H1 (cell line): Measurements from ENCODE around the gene NDNF. TPM values are rescaled to one million over a fixed set of nuclear protein-coding genes. Genes with fewer than 3 reads are reported as not detected.

Experiments
- CTCF ChIA-PET: fragments of 300-600 bp; sonication (Branson Sonifier 250); formaldehyde crosslinking; loops from one replicate; lab custom pipeline; 2021; ENCODE audit not compliant: partially characterized antibody; lab: Charles Lee
- POLR2A ChIA-PET: fragments of 300-600 bp; sonication (Branson Sonifier 250); formaldehyde crosslinking; loops from one replicate; lab custom pipeline; 2021; ENCODE audit warnings: inconsistent platforms; ENCODE audit not compliant: partially characterized antibody; lab: Charles Lee
- DNase-seq, 2 experiments: peaks; one replicate each; pipeline versions ENCODE4 v3.0.0 to v3.0.0-alpha.2; 2010 to 2022; ENCODE audit warnings: low spot score in 2 of 2, low read depth in 1 of 2, mixed read lengths in 1 of 2
- FAIRE-seq: peaks from 2 replicates; lab custom pipeline; 2011; peaks lifted over from hg19 to GRCh38; lab: Jason Lieb, UNC
- H2AFZ ChIP-seq: 2 replicates; pipeline ENCODE4 v1.8.1; 2012; ENCODE audit warnings: low read length, inconsistent platforms
- H2AK5ac ChIP-seq: 2 replicates; pipeline ENCODE4 v1.6.1; 2013; ENCODE audit warnings: low read depth, low read length
- H2BK120ac ChIP-seq: replicated peaks from 2 replicates; pipeline ENCODE3; 2013; ENCODE audit warnings: low read depth, low read length, inconsistent platforms
- H2BK12ac ChIP-seq: 2 replicates; pipeline ENCODE4 v1.6.1; 2013; ENCODE audit warnings: low read depth, low read length
- H2BK15ac ChIP-seq: 2 replicates; pipeline ENCODE4 v1.6.1; 2013; ENCODE audit warnings: low read length
- H2BK20ac ChIP-seq: 2 replicates; pipeline ENCODE4 v1.6.1; 2013; ENCODE audit warnings: low read length
- H2BK5ac ChIP-seq: 2 replicates; pipeline ENCODE4 v1.6.1; 2013; ENCODE audit warnings: low read depth, low read length
- H3K14ac ChIP-seq: 2 replicates; pipeline ENCODE4 v1.6.1; 2013; ENCODE audit warnings: inconsistent platforms; ENCODE audit not compliant: insufficient read length
- H3K18ac ChIP-seq: 2 replicates; pipeline ENCODE4 v1.6.1; 2013; ENCODE audit warnings: low read length; ENCODE audit errors: extremely low read depth
- H3K23ac ChIP-seq: 2 replicates; pipeline ENCODE4 v1.6.1; 2013; ENCODE audit warnings: inconsistent platforms; ENCODE audit not compliant: insufficient read length
- H3K23me2 ChIP-seq: 2 replicates; pipeline ENCODE4 v1.6.1; 2013; ENCODE audit warnings: low read depth, low read length
- H3K27ac ChIP-seq: 2 replicates; pipeline ENCODE4 v1.6.1; 2011; ENCODE audit warnings: low read depth, low read length, inconsistent platforms
- H3K27me3 ChIP-seq, 4 experiments: replicated peaks in 1 of 4; 1 replicate in 1 of 4; 2 replicates in 3 of 4; pipeline versions ENCODE4 v1.6.1 to v1.8.1; 2011 to 2013; ENCODE audit warnings: low read length in 3 of 4, mild to moderate bottlenecking in 3 of 4, inconsistent platforms in 2 of 4, mixed read lengths in 2 of 4, moderate library complexity in 1 of 4; ENCODE audit not compliant: control insufficient read depth in 3 of 4, insufficient read depth in 3 of 4; ENCODE audit errors: extremely low read depth in 1 of 4
- H3K36me3 ChIP-seq, 4 experiments: 2 replicates each; pipeline versions ENCODE4 v1.6.1 to v1.8.1; 2011 to 2013; ENCODE audit warnings: mild to moderate bottlenecking in 4 of 4, low read length in 3 of 4, moderate library complexity in 2 of 4, control low read depth in 1 of 4, inconsistent platforms in 1 of 4; ENCODE audit not compliant: insufficient read depth in 4 of 4, control insufficient read depth in 2 of 4
- H3K4ac ChIP-seq: replicated peaks from 2 replicates; pipeline ENCODE3; 2013; ENCODE audit warnings: low read length, low read depth, mixed read lengths, inconsistent platforms; ENCODE audit not compliant: insufficient read length
- H3K4me1 ChIP-seq, 4 experiments: replicated peaks in 1 of 4; 1 replicate in 1 of 4; 2 replicates in 3 of 4; pipeline versions ENCODE4 v1.6.1 to v1.8.1; 2011 to 2013; ENCODE audit warnings: low read length in 3 of 4, inconsistent platforms in 2 of 4, mixed read lengths in 1 of 4; ENCODE audit not compliant: insufficient read depth in 4 of 4, control insufficient read depth in 3 of 4
- H3K4me2 ChIP-seq, 2 experiments: 2 replicates each; pipeline versions ENCODE4 v1.6.1 to v1.8.1; 2011 to 2013; ENCODE audit warnings: low read depth in 2 of 2, low read length in 2 of 2, control low read depth in 1 of 2, inconsistent platforms in 1 of 2, mild to moderate bottlenecking in 1 of 2; ENCODE audit not compliant: insufficient read depth in 1 of 2
- H3K4me3 ChIP-seq, 4 experiments: fragments of 200-600, 300-600 bp in 1 of 4; sonication (generic), shearing (Covaris generic), sonication (Bioruptor Twin) in 1 of 4; 2 replicates each; pipeline versions ENCODE4 v1.5.1 to v1.8.1; 2011 to 2016; ENCODE audit warnings: low read length in 4 of 4, low read depth in 3 of 4, control low read depth in 2 of 4, inconsistent platforms in 2 of 4, mild to moderate bottlenecking in 2 of 4, mixed read lengths in 1 of 4, moderate library complexity in 1 of 4; ENCODE audit not compliant: insufficient read depth in 2 of 4; ENCODE audit errors: extremely low read depth in 1 of 4
- H3K56ac ChIP-seq: replicated peaks from 2 replicates; pipeline ENCODE3; 2013; ENCODE audit warnings: low read depth, mild to moderate bottlenecking, mixed read lengths, low read length, inconsistent platforms; ENCODE audit not compliant: insufficient read length
- H3K79me1 ChIP-seq: 2 replicates; pipeline ENCODE4 v1.6.1; 2013; ENCODE audit warnings: low read depth, low read length, control low read depth
- H3K79me2 ChIP-seq, 2 experiments: 2 replicates each; pipeline versions ENCODE4 v1.6.1 to v1.8.1; 2012 to 2013; ENCODE audit warnings: low read length in 2 of 2, mild to moderate bottlenecking in 2 of 2, inconsistent platforms in 1 of 2; ENCODE audit not compliant: insufficient read depth in 2 of 2, control insufficient read depth in 1 of 2
- H3K9ac ChIP-seq, 4 experiments: replicated peaks in 1 of 4; 1 replicate in 1 of 4; 2 replicates in 3 of 4; pipeline versions ENCODE4 v1.6.1 to v1.8.1; 2011 to 2013; ENCODE audit warnings: low read depth in 3 of 4, low read length in 3 of 4, control low read depth in 2 of 4, mild to moderate bottlenecking in 2 of 4, moderate library complexity in 2 of 4, inconsistent platforms in 1 of 4; ENCODE audit errors: extremely low read depth in 1 of 4
- H3K9me3 ChIP-seq, 2 experiments: 2 replicates each; pipeline versions ENCODE4 v1.6.1 to v1.8.1; 2012 to 2013; ENCODE audit warnings: mild to moderate bottlenecking in 2 of 2, moderate library complexity in 2 of 2, control low read depth in 1 of 2, inconsistent platforms in 1 of 2, low read depth in 1 of 2, low read length in 1 of 2, mixed read lengths in 1 of 2; ENCODE audit not compliant: insufficient read depth in 2 of 2
- H4K20me1 ChIP-seq, 2 experiments: replicated peaks in 1 of 2; 2 replicates each; pipeline versions ENCODE3 to v1.8.1; 2011 to 2013; ENCODE audit warnings: inconsistent platforms in 2 of 2, low read length in 2 of 2, mild to moderate bottlenecking in 1 of 2; ENCODE audit not compliant: insufficient read depth in 2 of 2, control insufficient read depth in 1 of 2
- H4K5ac ChIP-seq: 2 replicates; pipeline ENCODE4 v1.6.1; 2013; ENCODE audit warnings: low read length, low read depth, mixed read lengths, inconsistent platforms; ENCODE audit not compliant: insufficient read length
- H4K8ac ChIP-seq: 2 replicates; pipeline ENCODE4 v1.8.0; 2013; ENCODE audit warnings: mild to moderate bottlenecking, moderate library complexity, low read length, inconsistent platforms; ENCODE audit not compliant: insufficient read depth; ENCODE audit errors: extremely low read depth
- H4K91ac ChIP-seq: replicated peaks from 2 replicates; pipeline ENCODE3; 2013; ENCODE audit warnings: low read length, mixed read lengths, inconsistent platforms; ENCODE audit not compliant: insufficient read length
- EP300 ChIP-seq, 2 experiments: IDR thresholded peaks; 1 replicate in 1 of 2; 2 replicates in 1 of 2; pipeline ENCODE4 v1.6.1; 2011 to 2012; ENCODE audit warnings: low read depth in 2 of 2, low read length in 2 of 2, mild to moderate bottlenecking in 2 of 2, borderline replicate concordance in 1 of 2, inconsistent platforms in 1 of 2, moderate library complexity in 1 of 2
- GTF2F1 ChIP-seq: IDR thresholded peaks from 2 replicates; pipeline ENCODE4 v1.6.1; 2012; ENCODE audit warnings: low read depth, low read length, improper control_type of control experiment, borderline replicate concordance
- JUN ChIP-seq: IDR thresholded peaks from 2 replicates; pipeline ENCODE4 v1.6.1; 2011; ENCODE audit warnings: low read depth, mild to moderate bottlenecking, improper control_type of control experiment, low read length
- NRF1 ChIP-seq: IDR thresholded peaks from 2 replicates; pipeline ENCODE4 v1.6.1; 2011; ENCODE audit warnings: mild to moderate bottlenecking, low read depth, low read length, improper control_type of control experiment
- POLR2A ChIP-seq, 2 experiments: IDR thresholded peaks; 1 replicate in 1 of 2; 2 replicates in 1 of 2; pipeline ENCODE4 v1.6.1; 2011; ENCODE audit warnings: low read depth in 2 of 2, low read length in 2 of 2, mild to moderate bottlenecking in 2 of 2; ENCODE audit errors: control extremely low read depth in 1 of 2
- RNF2 ChIP-seq: fragments of 200-900, 300-1000 bp; sonication (generic); IDR thresholded peaks from 2 replicates; pipeline ENCODE4 v1.7.1; 2016; ENCODE audit warnings: borderline replicate concordance, low read depth, mild to moderate bottlenecking, antibody characterized with exemption, low read length; ENCODE audit not compliant: poor library complexity, severe bottlenecking; ENCODE audit errors: missing control alignments
- RXRA ChIP-seq: IDR thresholded peaks from 2 replicates; pipeline ENCODE4 v1.6.1; 2011; ENCODE audit warnings: low read depth, mild to moderate bottlenecking, low read length, moderate library complexity; ENCODE audit not compliant: insufficient read depth
- SAP30 ChIP-seq: fragments of 300-600 bp; sonication (generic); IDR thresholded peaks from 2 replicates; pipeline ENCODE4 v1.7.1; 2012; ENCODE audit warnings: low read length, moderate library complexity, mild to moderate bottlenecking, inconsistent platforms; ENCODE audit not compliant: insufficient read depth, insufficient replicate concordance
- SIN3A ChIP-seq, 2 experiments: IDR thresholded peaks in 1 of 2; conservative IDR thresholded peaks in 1 of 2; 2 replicates each; pipeline ENCODE4 v1.6.1; 2011 to 2012; ENCODE audit warnings: low read length in 2 of 2, improper control_type of control experiment in 1 of 2, low read depth in 1 of 2, mild to moderate bottlenecking in 1 of 2
- SP1 ChIP-seq: IDR thresholded peaks from 2 replicates; pipeline ENCODE4 v1.6.1; 2011; ENCODE audit warnings: low read depth, low read length
- SUZ12 ChIP-seq: fragments of 200-600 bp; sonication (generic); IDR thresholded peaks from 2 replicates; pipeline ENCODE4 v1.6.1; 2012; ENCODE audit warnings: mild to moderate bottlenecking, inconsistent platforms, low read length, moderate library complexity, mixed read lengths
- TAF1 ChIP-seq: IDR thresholded peaks from 2 replicates; pipeline ENCODE4 v1.6.1; 2011; ENCODE audit warnings: mild to moderate bottlenecking, low read depth, low read length
- TAF7 ChIP-seq: optimal IDR thresholded peaks from 2 replicates; pipeline ENCODE3; 2011; ENCODE audit warnings: low read depth, mild to moderate bottlenecking, inconsistent platforms, low read length, moderate library complexity, borderline replicate concordance
- TEAD4 ChIP-seq: IDR thresholded peaks from 2 replicates; pipeline ENCODE4 v1.6.1; 2012; ENCODE audit warnings: low read depth, low read length, inconsistent platforms, mixed read lengths
- WGBS, 2 experiments: shearing (Covaris generic) in 1 of 2; methylation state at CpG; one replicate each; pipeline versions ENCODE4 v1.1.6 to v1.1.7; 2013 to 2015; ENCODE audit warnings: low lambda C conversion rate in 2 of 2, mixed read lengths in 2 of 2, inconsistent platforms in 1 of 2, low coverage in 1 of 2, missing lambda C conversion rate in 1 of 2; ENCODE audit not compliant: insufficient replicate concordance in 2 of 2, insufficient coverage in 1 of 2, insufficient read length in 1 of 2; ENCODE audit errors: extremely low coverage in 1 of 2, missing lambda C conversion rate in 1 of 2; 5-methylcytosine and 5-hydroxymethylcytosine counted together
- polyA plus RNA-seq, 7 experiments: library from polyadenylated mRNA; depleted of rRNA in 3 of 7; stranded (reverse) in 5 of 7; unstranded in 2 of 7; fragments of >200 nt in 5 of 7; fragments of 200-250 nt in 2 of 7; gene quantifications; 1 replicate in 5 of 7; 2 replicates in 1 of 7; 4 replicates in 1 of 7; pipeline versions ENCODE4 v1.2.1 to v1.2.3, GENCODE V29; 2011 to 2013; ENCODE audit warnings: missing spikeins in 2 of 7, mixed read lengths in 2 of 7
- total RNA-seq: library from RNA; stranded (reverse); fragmentation: NEBNext Ultra II Directional; extraction: Animal tissue kit (Norgen Biotek cat#: 25700); gene quantifications from 2 replicates; pipeline ENCODE4 v1.2.1, GENCODE V29; 2021

The NDNF gene
- total and polyA plus RNA-seq, 2 of the 8 experiments (the other 6 are each of a cell fraction or from before 2014, with no cell fraction given), result 0.70 to 1.6 TPM

- no peak overlapping the region for H3K14ac ChIP-seq
- H3K36me3 ChIP-seq, result no peaks in the 10 kb centered on the region
- no peak overlapping the region for H3K4ac ChIP-seq
- H3K79me2 ChIP-seq, result no peaks in the 10 kb centered on the region
- ChIA-PET CTCF (no interaction called here), POLR2A (no interaction called here)
- no peak overlapping the region for H2BK12ac ChIP-seq
- H2AFZ ChIP-seq, result no peak overlapping the region
- H3K23me2 ChIP-seq, result no peaks in the 10 kb centered on the region
- no peak for DNase-seq
- no peak overlapping the region for H3K4me2 ChIP-seq
- H2BK120ac ChIP-seq, result no peak overlapping the region
- no peak overlapping the region for H3K27ac ChIP-seq
- no peaks in the 10 kb centered on the region for H3K9me3 ChIP-seq
- no peak overlapping the region for H4K91ac ChIP-seq
- FAIRE-seq, result no peak
- no peak overlapping the region for H2BK5ac ChIP-seq
- no peak overlapping the region for H3K56ac ChIP-seq
- no peak overlapping the region; the same call in 1 of the 2 replicates for H3K18ac ChIP-seq
- H4K5ac ChIP-seq, result no peak overlapping the region
- no peaks in the 10 kb centered on the region for H4K20me1 ChIP-seq
- no peaks in the 10 kb centered on the region for H3K4me1 ChIP-seq
- H2BK20ac ChIP-seq, result no peak overlapping the region
- no peak overlapping the region for H3K4me3 ChIP-seq
- no peaks in the 10 kb centered on the region for H3K27me3 ChIP-seq
- no peaks in the 10 kb centered on the region for H3K79me1 ChIP-seq
- no peak overlapping the region for H3K9ac ChIP-seq
- H2AK5ac ChIP-seq, result no peak overlapping the region
- 87% methylated on average over 3 of the region's 3 CpGs; no CpG with 5 or more reads in 1 of the 2 experiments for WGBS, 2 experiments
- H4K8ac ChIP-seq, result no peak overlapping the region
- H2BK15ac ChIP-seq, result no peak overlapping the region
- no peak overlapping the region for H3K23ac ChIP-seq
- TF ChIP-seq GTF2F1 (no peak), TAF7 (no peak), SAP30 (no peak), JUN (no peak), TEAD4 (no peak), SIN3A (conservative IDR thresholded peaks at IDR 0.05 in 1 of 2, IDR thresholded peaks at IDR 0.05 in 1 of 2; ENCODE audit: low read depth in 1 of 2, low read length in 2 of 2) (no peak), TAF1 (no peak), RNF2 (no peak), SUZ12 (no peak), EP300 (IDR thresholded peaks at IDR 0.05; ENCODE audit: borderline replicate concordance in 1 of 2, low read depth in 2 of 2, low read length in 2 of 2) (no peak), POLR2A (IDR thresholded peaks at IDR 0.05; ENCODE audit: control extremely low read depth in 1 of 2, low read depth in 2 of 2, low read length in 2 of 2) (no peak), SP1 (no peak), RXRA (no peak), NRF1 (no peak)
These were observed 46.8 kb downstream of the NDNF start for GRCh38 chr4:121025540-121025939.
